Left ventricle myocardium superior (tissue), 1 donor: ENCODE measurements around the gene SRGAP3. TPM values are rescaled to one million over a fixed set of nuclear protein-coding genes. Genes with fewer than 3 reads are reported as not detected.

Source experiments
- ATAC-seq: fragments of 200-7000 bp; cut with Tn5 transposase; one replicate; pipeline ENCODE4 v1.9.1; 2020; ENCODE audit warnings: mild to moderate bottlenecking, moderate library complexity
- DNase-seq: peaks from one replicate; pipeline ENCODE4 v3.0.0-alpha.2; 2020
- intact Hi-C: fragments of 100-400 bp; cut with micrococcal nuclease; formaldehyde crosslinking; loops from one replicate; pipeline ENCODE4 v1.11.0; 2022
- total RNA-seq: library from RNA; stranded (reverse); fragmentation: NEBNext Ultra II Directional; extraction: Animal tissue kit (Norgen Biotek cat#: 25700); gene quantifications from one replicate; pipeline ENCODE4 v1.2.1, GENCODE V29; 2021
- donor health status: DM: no; HTN: yes; CAD: no; lungs with severe emphysema.

The SRGAP3 gene
- total RNA-seq, 1 donor from 2014 or later = 6.4 TPM

DNA sequence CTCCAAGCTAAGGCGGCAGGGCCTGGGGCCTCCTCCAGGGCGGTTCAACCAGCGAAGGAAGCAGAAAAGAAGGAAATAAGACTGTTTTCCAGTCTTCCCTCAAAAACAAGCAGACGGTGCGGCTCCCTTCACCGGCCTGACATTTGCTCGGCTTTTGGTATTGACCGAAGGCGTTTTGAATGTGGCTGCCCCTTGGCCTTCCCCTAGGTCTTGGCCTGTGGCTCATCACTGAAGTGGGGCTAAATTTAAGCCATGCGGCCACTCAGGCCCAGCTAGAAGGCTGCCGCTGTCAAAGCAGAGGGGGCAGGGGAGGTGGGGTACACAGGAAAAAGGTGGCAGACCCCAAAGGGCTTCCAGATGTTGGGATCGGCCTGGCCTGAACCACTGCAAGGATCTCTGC, 86.2 kb downstream of the SRGAP3 start:
- intact Hi-C loops = no loop called here
- DNase-seq (no peak), ATAC-seq (no peak)

DNA sequence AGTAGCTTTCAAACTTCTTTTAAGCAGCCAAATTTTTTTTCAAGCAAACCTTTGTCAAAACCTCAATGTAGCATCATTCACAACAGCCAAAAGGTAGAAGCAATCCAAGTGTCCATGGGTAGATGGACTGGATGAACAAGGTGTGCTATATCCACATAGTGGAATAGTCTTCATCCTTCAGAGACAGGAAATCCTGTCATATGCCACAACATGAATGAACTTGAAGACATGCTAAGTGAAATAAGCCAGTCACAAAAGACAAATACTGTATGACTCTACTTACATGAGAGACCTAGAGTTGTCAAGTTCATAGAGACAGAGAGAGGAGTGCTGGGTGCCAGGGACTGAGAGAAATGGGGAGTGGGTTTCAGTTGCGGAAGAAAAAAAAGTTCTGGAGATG, 87.6 kb downstream of the SRGAP3 start:
- intact Hi-C loops = no loop called here
- no peak for DNase-seq
- no peak for ATAC-seq

DNA sequence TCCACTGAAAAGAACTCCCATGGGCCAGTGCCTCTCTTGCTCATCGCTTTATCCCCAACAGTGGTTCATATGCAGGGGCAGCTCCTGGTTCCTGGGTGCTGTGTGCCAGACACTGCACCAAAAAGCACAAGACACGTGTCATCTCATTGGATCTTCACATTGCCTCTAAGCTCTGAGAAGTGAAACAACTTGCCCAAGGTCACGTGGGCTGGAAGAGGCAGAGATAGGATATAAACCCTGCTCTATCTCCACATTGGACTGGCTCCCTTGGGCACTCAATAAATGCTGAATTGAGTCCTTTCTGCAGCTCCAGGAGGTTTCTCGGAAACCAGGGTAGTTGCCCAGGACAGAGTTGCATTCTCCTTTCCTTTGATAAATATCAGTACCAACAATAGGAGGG, 88.1 kb downstream of the SRGAP3 start:
- intact Hi-C loops = no loop called here
- no peak for ATAC-seq

GRCh38 chr3:9158865-9159630, 90.4 kb downstream of the SRGAP3 start:
- intact Hi-C loops = no loop called here
- no peak for ATAC-seq
- DNase-seq = no peak

More for the DNA sequence above, 88.1 kb downstream of the SRGAP3 start:
- no peak for DNase-seq

- ATAC-seq (no peak), DNase-seq (no peak)
- intact Hi-C loops = no loop called here
These were observed 91.6 kb downstream of the SRGAP3 start for GRCh38 chr3:9157651-9158362.

DNA sequence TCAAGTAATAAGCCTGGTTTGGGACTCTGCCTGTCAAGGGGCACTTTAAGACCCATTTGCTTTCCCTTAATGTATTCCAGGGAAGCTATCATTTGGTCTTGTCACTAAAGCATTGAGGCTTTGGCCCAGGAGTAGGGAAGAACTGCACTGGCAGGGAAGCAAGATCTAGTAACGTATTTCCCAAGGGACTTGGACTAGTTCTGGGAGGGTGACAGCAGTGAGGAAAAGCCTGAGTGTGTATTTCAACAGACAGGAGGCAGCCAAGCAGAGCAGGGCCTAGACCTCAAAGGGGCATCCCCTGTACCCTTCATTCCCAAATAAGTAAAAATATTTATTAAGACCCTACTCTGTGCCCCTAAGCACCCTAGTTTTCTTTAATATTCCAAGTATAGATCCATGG, 92.8 kb downstream of the SRGAP3 start:
- no peak for DNase-seq
- ATAC-seq = no peak
- intact Hi-C loops = no loop called here

GRCh38 chr3:9155028-9155427, 94.4 kb downstream of the SRGAP3 start:
- intact Hi-C loops = no loop called here
- ATAC-seq = no peak
- no peak for DNase-seq

DNA sequence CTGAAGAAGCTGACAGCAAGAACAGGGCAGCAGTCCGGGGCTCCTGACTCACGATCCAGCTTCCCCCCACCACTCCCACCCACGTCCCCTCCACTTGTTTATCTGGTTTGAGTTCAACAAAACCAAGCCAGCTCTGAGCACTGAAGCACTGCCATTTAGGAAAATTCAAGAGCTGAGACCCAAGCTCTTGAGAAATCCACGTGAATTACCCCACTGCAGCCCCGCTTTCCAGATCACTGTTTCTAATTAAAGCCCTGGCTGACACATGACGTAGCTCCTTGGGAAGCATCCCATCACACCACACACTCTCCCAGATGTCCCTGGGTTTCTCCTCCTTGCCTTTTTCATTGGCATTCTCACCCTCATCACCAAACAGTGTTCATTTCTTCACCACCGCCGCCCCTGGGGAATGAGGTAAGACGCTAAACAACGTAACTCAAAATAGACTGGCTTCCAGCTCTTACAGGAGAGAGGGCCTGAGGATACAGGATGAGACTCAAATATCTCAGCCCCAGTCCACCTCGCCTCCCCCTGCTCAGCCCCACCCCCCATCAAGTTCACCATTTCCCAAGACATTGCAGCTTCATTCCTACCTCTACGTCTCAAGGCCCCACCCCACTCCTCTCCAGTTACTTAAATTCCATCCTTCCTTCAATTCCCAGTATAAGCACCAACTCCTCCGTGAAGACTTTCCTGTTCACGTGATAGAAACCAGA, 95.4 kb downstream of the SRGAP3 start:
- DNase-seq (peak; percentile 48), ATAC-seq (peak; percentile 87)
- intact Hi-C loops = no loop called here

- DNase-seq (no peak), ATAC-seq (no peak)
- intact Hi-C loops = no loop called here
These were observed 98.2 kb downstream of the SRGAP3 start for GRCh38 chr3:9151240-9151639.

DNA sequence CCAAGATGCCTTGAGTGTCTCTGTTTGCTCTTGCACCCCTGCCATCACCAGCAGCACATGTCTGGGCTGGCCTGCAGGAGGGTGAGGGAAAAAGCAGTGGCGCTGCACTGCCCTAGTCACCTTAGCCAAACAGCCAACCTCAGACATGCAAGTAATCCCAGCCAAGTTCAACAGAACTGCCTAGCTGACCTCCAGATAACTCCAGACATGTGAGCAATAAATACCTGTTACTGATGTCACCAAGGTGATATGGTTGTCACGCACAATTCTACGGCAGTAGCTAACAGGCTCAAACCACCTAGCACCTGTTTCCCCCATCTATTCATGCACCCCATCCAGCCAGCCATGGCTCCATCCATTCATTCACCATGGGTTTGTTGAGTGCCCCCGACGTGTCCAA, 99.9 kb downstream of the SRGAP3 start:
- intact Hi-C loops = no loop called here

GRCh38 chr3:9147896-9148266, 101.6 kb downstream of the SRGAP3 start:
- intact Hi-C loops = no loop called here
- no peak for ATAC-seq
- no peak for DNase-seq

More for the DNA sequence above, 99.9 kb downstream of the SRGAP3 start:
- DNase-seq = no peak
- peak; percentile 53 for ATAC-seq

DNA sequence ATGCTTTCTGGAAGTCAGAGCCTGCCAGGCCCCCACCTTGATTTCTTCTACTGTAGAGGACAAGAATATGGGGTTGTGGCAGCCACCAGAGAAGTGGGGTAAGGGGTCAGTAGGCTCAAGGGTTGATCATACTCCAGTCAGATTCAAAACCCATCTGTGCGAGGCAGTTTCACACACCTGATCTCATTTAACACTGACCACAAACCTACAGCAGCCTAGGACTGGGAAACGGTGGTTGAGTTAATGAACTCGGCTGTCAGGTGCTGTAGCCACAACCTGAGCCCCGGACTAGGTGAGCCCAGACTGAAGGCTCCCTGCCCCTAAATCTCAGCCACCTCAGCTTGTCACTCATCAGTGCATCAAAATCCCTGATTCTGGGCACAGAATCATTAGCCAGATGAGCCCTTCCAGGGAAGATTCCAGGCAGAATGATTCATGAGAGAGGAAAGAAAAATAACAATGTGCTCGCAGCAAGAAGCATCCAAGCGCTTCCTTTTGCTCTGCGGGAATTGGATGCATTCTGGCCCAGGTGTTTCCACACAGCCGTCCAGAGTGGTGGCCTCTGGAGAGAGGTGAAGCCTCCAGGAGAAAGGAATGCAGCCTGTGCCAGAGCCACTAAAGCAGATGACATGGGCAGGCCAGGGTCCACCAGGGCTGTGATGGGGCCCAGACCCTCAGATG, 102.1 kb downstream of the SRGAP3 start:
- DNase-seq (no peak), ATAC-seq (no peak)
- intact Hi-C loops = no loop called here

- intact Hi-C loops = no loop called here
- ATAC-seq (no peak), DNase-seq (no peak)
These were observed 102.9 kb downstream of the SRGAP3 start for GRCh38 chr3:9146367-9147071.

GRCh38 chr3:9143184-9143583, 106.3 kb downstream of the SRGAP3 start:
- no peak for DNase-seq
- peak; percentile 55 for ATAC-seq
- intact Hi-C loops = no loop called here

- intact Hi-C loops = no loop called here
- peak; percentile 82 for ATAC-seq
- no peak for DNase-seq
These were observed 107.1 kb downstream of the SRGAP3 start for GRCh38 chr3:9142362-9142761.

GRCh38 chr3:9141928-9142289, 107.5 kb downstream of the SRGAP3 start:
- DNase-seq (no peak), ATAC-seq (no peak)
- intact Hi-C loops = no loop called here

DNA sequence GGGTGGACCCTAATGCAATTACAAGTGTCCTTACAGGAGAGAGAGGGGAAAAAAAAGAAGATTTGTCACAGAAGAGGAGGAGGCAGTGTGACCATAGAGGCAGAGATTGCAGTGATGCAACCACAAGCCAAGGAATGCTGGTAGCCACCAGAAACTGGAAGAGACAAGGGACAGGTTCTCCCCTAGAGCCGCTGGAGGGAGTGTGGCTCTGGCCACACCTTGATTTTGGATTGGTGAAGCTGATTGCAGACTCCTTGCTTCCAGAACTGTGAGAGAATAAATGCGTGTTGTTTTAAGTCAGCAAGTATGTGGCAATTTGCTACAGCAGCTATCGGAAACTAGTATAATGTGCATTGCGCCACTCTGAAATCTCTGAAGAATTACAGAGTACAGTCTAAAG, 110.1 kb downstream of the SRGAP3 start:
- ATAC-seq (no peak), DNase-seq (no peak)
- intact Hi-C loops = no loop called here

DNA sequence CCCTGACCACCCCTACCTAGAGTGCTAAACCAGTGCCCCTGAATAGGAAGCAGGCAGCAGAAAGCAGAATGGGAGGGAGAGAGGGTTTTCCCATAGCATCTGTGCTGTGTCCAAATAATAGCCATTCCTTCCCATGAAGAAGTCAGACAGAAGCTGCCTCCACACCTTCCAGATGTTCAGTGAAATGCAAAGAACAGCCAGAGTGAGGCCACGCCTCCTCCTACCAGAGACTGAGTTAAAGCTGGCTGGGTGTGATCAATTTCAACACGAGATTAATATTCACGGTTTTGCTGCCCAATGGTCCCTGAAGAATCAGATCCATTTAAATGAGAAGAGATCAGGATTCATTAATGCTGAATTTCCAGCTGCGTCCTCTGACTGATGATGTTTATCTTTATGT, 111.8 kb downstream of the SRGAP3 start:
- no peak for DNase-seq
- intact Hi-C loops = no loop called here
- no peak for ATAC-seq

- DNase-seq = no peak
- ATAC-seq = no peak
- intact Hi-C loops = no loop called here
These were observed 112.5 kb downstream of the SRGAP3 start for GRCh38 chr3:9136746-9137465.
